ENCODE measurements around the gene ECE2. TPM values are rescaled to one million over a fixed set of nuclear protein-coding genes. Genes with fewer than 3 reads are reported as not detected.

The ECE2 gene
- total RNA-seq, 3 donors from 2014 or later (not counting 1 experiment from before 2014, with no cell fraction given) = not detected

DNA sequence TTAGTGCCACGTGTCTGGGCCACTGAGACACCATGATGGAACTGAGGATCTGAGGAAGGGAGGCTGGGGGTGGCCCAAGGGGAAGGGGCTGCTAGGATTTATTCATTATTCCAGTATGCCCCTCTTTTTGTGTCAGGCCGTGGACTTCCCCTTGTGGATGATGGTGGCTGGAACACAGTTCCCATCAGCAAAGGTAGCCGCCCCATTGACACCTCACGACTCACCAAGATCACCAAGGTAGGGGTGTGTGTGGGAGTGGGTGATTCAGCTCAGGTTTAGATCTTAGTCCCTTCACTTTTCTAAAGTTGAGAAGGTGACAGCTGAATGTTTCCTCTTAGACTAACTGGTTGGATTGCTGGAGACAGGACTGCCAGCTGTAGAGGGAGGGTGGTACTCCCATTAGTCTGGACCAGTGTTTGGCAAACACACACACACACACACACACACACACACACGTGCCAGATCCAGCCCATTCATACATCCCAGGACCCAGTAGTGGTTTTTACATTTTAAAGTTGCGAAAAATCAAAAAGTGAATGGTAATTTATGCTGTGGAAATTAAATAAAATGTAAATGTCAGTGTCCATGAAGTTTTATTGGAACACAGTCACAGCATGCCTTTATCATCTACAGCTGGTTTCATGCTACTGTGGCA lies 50.0 kb downstream of the ECE2 start:
- Mint-ChIP-seq H3K27ac (peak overlapping the region in 1 of 2 donors; percentile 47), H3K4me3 (no peak overlapping the region), H3K27me3 (ENCODE audit: low read depth in 2 of 2) (no peaks in the 10 kb centered on the region), H3K9me3 (no peaks in the 10 kb centered on the region), H3K4me1 (peaks cover 10 to 21% of the 10 kb centered on the region in 2 donors), H3K36me3 (peaks cover 54% of the 10 kb centered on the region)
- 92% methylated on average over 5 of the region's 6 CpGs for WGBS (ENCODE audit: insufficient coverage)
- ATAC-seq (no peak), DNase-seq (no peak)
- intact Hi-C loops (cut with micrococcal nuclease) = no loop called here
- Histone ChIP-seq H3K4me1 (ENCODE audit: control insufficient read depth, insufficient read depth, low read length) (no peaks in the 10 kb centered on the region), H3K27me3 (ENCODE audit: control insufficient read depth, insufficient read depth, low read length) (no peaks in the 10 kb centered on the region), H3K27ac (ENCODE audit: low read length) (no peak overlapping the region), H3K36me3 (ENCODE audit: control insufficient read depth, insufficient read depth, low read length) (peaks cover 91% of the 10 kb centered on the region), H3K4me3 (ENCODE audit: low read length) (no peak overlapping the region), H3K9me3 (ENCODE audit: control insufficient read depth, insufficient read depth, low read length) (no peaks in the 10 kb centered on the region)
- TF ChIP-seq, protein P1, sequence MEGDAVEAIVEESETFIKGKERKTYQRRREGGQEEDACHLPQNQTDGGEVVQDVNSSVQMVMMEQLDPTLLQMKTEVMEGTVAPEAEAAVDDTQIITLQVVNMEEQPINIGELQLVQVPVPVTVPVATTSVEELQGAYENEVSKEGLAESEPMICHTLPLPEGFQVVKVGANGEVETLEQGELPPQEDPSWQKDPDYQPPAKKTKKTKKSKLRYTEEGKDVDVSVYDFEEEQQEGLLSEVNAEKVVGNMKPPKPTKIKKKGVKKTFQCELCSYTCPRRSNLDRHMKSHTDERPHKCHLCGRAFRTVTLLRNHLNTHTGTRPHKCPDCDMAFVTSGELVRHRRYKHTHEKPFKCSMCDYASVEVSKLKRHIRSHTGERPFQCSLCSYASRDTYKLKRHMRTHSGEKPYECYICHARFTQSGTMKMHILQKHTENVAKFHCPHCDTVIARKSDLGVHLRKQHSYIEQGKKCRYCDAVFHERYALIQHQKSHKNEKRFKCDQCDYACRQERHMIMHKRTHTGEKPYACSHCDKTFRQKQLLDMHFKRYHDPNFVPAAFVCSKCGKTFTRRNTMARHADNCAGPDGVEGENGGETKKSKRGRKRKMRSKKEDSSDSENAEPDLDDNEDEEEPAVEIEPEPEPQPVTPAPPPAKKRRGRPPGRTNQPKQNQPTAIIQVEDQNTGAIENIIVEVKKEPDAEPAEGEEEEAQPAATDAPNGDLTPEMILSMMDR (IDR thresholded peaks at IDR 0.05) = no peak

DNA sequence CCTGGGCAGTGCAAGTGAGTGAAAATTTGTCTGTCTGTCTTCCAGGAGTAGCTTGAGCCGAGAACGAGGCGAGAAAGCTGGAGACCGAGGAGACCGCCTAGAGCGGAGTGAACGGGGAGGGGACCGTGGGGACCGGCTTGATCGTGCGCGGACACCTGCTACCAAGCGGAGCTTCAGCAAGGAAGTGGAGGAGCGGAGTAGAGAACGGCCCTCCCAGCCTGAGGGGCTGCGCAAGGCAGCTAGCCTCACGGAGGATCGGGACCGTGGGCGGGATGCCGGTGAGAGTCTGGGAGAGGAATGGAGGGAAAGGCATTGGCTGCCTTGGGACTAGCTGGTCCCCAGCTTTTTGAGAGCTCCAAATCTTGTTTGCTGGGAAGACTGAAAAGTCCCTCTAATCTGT lies 51.3 kb downstream of the ECE2 start:
- 98% methylated on average over 21 of the region's 21 CpGs for WGBS (ENCODE audit: insufficient coverage)
- Mint-ChIP-seq H3K27ac (peak overlapping the region in 1 of 2 donors; percentile 16), H3K36me3 (peaks cover 44% of the 10 kb centered on the region), H3K27me3 (ENCODE audit: low read depth in 2 of 2) (no peaks in the 10 kb centered on the region), H3K4me3 (no peak overlapping the region), H3K9me3 (no peaks in the 10 kb centered on the region), H3K4me1 (peaks cover 10 to 11% of the 10 kb centered on the region in 2 donors)
- TF ChIP-seq, protein P1 (IDR thresholded peaks at IDR 0.05) = no peak
- Histone ChIP-seq H3K27ac (ENCODE audit: low read length) (no peak overlapping the region), H3K9me3 (ENCODE audit: control insufficient read depth, insufficient read depth, low read length) (no peaks in the 10 kb centered on the region), H3K36me3 (ENCODE audit: control insufficient read depth, insufficient read depth, low read length) (peaks cover 91% of the 10 kb centered on the region), H3K4me3 (ENCODE audit: low read length) (no peak overlapping the region), H3K4me1 (ENCODE audit: control insufficient read depth, insufficient read depth, low read length) (no peaks in the 10 kb centered on the region), H3K27me3 (ENCODE audit: control insufficient read depth, insufficient read depth, low read length) (no peaks in the 10 kb centered on the region)
- ATAC-seq (no peak), DNase-seq (no peak)
- intact Hi-C loops (cut with micrococcal nuclease) = no loop called here

DNA sequence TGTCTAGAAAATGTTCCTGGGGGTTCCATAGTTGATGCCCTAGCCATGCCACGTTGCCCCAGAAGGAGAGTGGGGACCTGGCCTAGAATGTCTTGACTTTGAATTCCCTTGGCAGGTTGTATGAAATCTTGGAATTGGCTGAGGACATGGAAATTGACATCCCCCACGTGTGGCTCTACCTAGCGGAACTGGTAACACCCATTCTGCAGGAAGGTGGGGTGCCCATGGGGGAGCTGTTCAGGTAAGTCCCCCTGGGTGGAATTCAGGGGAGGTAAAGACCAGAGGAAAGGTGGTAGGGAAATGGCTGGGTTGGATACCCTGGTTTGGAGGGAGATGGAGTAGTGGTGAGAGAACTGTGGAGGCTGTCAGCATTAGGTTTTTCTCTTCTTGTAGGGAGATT lies 52.7 kb downstream of the ECE2 start:
- no peaks in the 10 kb centered on the region for H3K27me3 ChIP-seq (ENCODE audit: control insufficient read depth, insufficient read depth, low read length)
- no peak overlapping the region for H3K27ac ChIP-seq (ENCODE audit: low read length)
- intact Hi-C loops (cut with micrococcal nuclease) = no loop called here
- H3K4me1 Mint-ChIP-seq = peaks cover 10 to 11% of the 10 kb centered on the region in 2 donors
- no peaks in the 10 kb centered on the region for H3K9me3 Mint-ChIP-seq
- H3K4me1 ChIP-seq (ENCODE audit: control insufficient read depth, insufficient read depth, low read length) = no peaks in the 10 kb centered on the region
- H3K36me3 Mint-ChIP-seq = peaks cover 43% of the 10 kb centered on the region
- TF ChIP-seq, protein P1 (IDR thresholded peaks at IDR 0.05) = no peak
- H3K27me3 Mint-ChIP-seq (ENCODE audit: low read depth in 2 of 2) = no peaks in the 10 kb centered on the region
- ATAC-seq (no peak), DNase-seq (no peak)
- WGBS (ENCODE audit: insufficient coverage) = 83% methylated on average over 3 of the region's 3 CpGs
- peaks cover 91% of the 10 kb centered on the region for H3K36me3 ChIP-seq (ENCODE audit: control insufficient read depth, insufficient read depth, low read length)
- no peak overlapping the region for H3K4me3 ChIP-seq (ENCODE audit: low read length)
- no peaks in the 10 kb centered on the region for H3K9me3 ChIP-seq (ENCODE audit: control insufficient read depth, insufficient read depth, low read length)
- peak overlapping the region in 1 of 2 donors; percentile 56 for H3K27ac Mint-ChIP-seq
- no peak overlapping the region for H3K4me3 Mint-ChIP-seq

All from natural killer cell (primary cell).